CD4-positive, alpha-beta T cell treated with Interleukin-4 for 4 hours (primary cell): Measurements from ENCODE around the gene MPV17L2.

ENCODE experiments used
- DNase-seq: peaks from one replicate; pipeline ENCODE4 v3.0.0-alpha.2; 2020

Gene MPV17L2

DNA sequence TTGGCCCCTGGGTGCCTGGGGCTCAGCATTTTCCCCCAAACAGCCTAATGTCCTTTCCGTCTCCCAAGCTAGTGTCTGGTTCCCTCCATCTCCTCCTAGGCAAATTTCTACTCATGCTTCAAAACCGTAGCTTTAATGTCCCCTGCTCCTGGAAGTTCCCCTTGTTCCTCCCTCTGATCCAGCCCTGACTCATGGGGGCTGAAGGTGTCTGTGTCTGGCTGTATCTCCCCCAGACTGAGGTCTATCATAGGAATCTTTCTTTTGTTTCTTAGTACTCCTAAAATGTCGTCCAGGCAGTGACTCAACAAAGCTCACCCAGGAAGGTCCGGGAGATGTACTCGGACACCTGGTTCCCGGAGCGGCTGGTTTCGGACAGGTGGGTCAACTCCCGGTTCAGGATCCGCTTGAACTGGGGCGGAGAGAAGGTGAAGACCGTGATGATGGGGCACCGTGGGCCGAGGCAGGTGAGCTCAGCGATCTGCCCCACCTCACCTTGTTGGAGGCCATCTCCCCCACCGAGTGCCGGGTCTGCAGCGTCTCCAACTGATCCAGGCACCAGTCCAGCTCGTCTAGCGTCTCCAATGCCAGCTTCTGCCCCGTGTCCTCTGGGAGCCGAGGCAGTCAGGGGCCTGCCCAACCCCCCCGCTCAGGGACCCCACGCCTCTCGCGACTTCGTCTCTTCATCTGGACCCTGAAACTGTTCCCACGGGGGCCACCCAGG, 27.1 kb downstream of the MPV17L2 start:
- no peak for DNase-seq

DNA sequence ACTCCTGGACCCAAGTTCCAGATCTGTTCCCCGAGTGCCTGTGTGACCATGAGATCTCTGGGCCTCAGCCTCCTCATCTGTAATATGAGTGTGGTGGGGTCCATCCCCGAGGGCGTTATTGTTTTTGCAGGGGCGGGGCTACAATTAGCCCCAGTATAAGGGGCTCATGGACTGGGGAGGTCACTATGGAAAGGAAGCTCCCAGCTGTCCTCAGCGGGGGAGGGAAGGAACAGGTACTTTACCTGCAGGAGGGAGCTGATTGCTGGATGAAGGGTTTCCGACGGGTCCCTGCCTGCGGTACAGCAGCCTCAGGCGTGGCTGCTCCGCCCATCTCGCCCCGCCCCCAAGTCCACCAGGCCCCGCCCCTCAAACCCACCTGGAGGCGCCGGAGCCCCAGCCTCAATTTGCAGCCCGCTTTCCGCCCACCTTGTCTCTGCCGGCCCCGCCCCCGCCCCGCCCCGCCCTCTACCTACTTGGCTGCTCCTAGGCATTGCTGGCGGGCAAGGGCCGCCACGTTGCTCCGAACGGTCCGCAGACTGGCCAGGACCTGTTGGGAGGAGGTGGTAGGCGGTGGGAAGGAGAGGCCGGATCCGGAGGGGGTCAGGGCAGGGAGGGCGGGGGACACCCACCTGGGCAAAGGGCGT, 27.7 kb downstream of the MPV17L2 start:
- DNase-seq = no peak

DNA sequence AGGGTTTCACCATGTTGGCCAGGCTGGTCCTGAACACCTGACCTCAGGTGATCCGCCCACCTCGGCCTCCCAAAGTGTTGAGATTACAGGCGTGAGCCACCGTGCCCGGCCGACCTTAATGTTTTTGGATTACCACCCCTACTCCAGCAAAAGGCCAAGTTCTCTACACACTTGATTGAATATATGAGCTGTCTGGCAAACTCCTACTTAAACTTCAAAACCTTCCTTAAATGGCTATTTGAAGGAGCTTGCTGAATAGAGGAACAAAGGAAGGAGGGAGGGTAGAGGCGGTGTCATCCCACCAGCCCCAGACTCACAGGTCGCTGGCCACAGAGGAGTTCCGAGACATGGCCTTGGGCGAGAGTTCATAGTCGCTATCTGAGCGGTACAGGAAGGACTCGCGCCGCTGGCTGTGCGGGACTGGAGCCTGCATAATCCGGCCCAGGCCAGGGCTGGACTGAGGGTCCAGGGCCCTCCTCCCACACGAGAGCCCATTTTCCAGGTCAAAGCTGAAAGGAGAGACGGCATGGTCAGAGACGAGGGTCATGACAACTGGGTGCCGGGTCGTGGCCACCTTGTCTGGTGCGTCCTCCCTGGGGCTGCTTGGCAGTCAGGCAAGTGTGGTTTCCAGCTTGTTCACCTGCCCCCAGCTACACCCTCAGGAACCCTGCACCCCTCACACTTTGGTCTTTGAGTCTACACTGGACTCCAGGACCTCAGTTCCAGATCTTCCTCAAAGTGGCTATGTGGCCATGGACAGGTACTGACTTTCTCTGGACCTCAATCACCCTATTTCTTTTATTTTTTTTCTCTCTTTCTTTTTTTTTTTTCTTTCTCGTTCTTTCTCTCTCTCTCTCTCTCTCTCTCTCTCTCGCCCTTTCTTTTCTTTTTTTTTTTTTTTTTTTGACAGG, 29.1 kb downstream of the MPV17L2 start:
- no peak for DNase-seq

DNA sequence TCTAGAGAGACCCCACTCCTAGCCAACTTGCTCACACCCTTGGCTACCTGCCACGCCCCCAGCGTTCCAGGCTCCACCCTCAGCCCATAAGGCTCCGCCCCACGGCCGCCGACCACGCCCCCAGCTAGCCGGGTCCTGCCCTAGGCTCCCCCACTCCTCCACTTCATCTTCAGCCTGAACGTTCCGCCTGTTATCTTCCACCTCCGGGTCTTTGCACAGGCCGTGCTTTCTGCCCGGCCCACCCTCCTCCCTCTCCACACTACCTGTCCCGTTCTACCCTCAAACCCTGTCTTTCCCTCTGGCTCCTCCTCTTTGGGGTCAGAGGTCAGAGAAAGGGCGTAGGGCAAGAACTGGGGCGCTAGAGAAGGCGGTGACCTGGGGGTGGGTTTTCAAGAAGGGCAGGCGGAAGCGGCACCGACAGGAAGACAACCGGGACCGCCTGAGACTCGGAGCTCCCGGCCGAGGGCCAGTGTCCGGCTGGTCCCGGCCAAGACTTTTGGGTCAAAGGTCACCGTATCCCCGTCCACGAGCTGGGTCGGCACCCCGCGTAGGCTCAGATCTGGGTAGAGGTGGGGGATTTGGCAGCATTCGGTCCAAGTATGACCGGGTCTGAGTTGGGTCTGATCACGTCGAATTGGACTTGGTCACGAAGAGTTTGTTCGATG, 31.0 kb downstream of the MPV17L2 start:
- no peak for DNase-seq

DNA sequence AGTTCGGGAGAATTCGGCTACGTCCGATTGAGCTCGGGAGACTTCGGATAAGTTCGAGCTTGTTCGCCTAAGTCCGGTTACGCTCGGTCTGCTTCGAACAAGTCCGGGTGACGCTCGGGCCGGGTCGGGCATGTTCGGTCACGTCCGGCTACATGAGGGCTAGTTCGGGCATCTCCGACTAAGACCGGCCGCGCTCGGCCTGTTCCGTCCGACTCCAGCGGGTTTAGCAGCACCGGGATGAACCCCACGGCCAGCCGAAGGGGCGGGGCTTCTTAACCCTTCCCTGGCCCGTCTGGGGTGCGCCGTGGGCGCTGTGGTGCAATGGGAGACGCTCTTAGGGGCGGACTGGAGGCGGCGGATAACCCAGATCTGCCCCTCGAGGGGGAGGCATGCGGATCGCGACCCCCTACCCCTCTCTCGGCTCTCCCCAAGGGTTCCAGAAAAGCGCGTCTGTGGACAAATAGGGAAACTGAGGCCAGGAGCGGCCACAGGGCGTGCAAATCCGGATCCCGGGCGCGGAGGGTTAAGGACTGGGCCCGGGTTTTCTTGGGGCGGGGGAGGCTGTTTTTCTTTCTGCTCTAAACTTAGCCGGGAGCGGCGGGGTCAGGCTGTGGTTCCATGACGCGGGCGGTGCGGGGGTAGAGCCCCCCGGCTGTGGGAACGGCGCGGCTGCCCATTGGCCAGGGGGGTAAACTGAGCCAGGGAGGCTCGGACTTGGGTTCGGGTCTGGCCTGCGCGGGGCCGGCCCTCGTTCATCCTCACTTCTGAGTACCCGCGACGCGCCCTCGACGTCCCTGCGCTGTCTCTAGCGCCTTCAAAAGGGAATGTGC, 31.7 kb downstream of the MPV17L2 start:
- peak; percentile 83 for DNase-seq

DNA sequence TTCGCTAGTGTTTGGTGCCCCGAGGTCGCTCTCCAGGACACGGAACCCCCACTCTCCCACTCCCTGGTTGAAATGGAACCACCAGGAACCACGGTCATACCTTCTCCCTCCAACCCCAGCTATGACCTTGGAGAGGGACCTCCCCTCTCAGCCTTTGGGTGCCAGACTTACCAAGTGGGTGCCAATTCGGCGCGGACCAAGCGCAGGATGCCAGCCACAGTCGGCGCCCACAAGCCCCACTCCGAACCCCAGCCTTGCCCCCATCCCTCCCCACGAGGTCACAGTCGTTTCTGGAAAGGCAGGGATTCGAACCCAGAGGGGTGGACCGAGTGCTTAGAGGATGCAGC, 32.3 kb downstream of the MPV17L2 start:
- DNase-seq = no peak

DNA sequence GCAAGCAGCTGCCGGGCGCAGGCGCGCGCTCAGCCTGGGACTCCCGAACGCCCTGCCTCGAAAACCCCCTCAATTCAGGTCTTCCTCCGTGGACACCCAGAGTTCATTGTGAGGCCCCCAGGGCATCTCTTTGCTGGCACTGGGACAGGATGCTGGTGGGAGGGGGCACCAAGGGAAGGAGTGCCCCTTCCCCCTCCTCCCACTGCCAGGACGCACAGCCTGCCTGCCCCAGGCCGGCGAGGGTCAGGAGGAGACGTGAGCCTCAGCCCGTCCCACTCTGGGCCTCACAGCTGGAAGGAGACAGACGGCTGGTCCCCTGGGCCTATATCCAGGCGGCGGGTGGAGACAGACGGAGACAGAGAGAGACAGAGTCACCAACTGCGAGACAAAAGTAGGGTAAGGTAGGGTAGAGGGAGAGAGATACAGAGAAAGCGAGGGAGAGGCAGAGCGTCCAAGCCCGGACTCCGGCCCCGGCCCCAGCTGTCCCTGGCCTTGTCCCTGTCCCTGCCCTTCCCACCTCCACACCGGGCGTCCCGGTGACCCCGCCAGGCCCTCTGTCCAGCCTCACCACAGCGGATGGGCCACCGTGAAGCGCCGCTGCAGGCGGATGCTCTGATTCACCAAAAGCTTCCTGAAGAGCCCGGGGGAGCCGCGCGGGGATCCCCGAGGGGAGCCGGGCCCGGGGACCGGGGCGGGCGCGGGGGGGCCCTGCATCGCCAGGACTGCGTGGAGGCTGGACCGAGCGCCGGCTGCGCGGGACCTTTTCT, 32.9 kb downstream of the MPV17L2 start, which contains the start of gene PDE4C:
TSS of gene PDE4C (minus strand) at position 737 of the 767 bp plus-strand sequence. CDS start at position 714, 23 bp downstream.
- no peak for DNase-seq

DNA sequence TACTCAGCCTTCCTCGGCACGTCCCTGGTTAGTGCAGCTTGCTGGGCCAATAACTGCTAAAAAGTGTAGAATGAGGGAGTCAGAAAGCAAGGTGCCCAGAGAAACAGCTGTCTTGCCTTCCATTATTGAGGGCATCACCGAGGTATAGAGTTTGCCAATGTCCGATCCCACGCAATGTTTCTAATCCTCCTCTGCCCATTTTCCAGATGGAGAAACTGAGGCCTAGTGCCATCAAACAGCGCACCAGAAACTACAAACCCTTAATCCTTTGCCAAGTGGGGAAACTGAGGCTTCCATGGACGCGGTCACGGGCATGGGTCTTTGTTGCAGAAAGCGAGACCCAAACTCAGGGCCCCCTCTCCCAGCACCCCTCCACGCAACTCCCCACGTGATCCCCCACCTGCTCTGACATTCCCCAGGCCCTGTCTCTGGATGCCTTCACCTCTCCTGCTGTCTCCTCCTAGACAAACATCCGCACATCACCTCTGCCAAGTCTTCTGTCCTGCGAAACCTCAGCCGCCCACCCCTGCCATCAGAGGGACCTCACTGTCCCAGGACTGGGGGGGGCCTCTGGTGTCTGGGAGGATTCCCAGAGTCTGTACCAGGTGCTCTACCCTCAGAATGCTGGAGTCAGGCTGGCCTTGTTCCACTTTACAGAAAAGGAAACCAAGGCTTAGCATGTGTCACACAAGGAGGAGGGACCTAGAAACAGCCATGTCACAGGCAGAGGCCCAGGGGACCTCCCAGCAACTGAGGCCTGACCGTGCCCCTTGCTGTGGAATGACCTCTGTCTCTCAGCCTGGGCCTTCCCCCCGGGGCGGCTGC, 34.1 kb downstream of the MPV17L2 start:
- DNase-seq = no peak

DNA sequence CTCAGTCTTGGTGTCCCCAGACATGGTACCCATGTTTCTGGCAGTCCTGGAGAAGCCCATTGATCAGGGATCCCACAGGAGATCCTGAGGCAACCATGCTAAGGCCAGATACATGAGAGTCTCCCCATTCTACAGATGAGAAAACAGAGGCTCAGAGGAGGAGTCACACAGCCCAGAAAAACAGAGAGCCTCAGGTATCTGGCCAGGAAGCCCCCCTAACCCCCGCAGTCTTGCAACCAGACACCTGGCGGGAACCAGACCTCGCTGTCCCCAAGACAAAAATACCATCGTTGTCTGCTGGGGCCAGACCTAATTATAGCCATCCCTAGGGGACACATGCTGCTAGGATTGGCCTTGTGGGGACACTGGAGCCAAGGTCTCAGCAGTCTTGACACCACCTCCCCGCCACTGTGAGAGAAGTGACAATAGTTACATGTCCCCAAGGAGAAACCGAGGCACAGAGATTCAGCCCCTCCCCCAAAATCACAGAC, 34.8 kb downstream of the MPV17L2 start:
- no peak for DNase-seq

DNA sequence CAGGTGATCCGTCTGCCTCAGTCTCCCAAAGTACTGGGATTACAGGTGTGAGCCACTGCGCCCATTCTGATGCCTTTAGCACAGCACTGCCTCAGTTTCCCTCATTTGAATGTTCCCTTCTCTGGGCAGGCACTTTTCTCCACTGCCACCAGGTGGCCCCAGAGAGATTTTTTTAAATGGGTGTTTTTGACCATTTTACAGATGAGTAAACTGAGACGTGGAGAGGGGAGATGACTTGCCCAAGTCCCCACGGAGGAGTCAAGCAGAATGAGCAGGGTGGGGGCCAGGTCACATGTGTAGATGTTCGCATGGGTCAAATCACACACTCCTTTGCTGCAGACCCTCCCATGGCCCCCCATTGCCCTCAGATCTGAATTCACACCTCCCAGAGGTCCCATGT, 36.5 kb downstream of the MPV17L2 start:
- DNase-seq = peak; percentile 18

DNA sequence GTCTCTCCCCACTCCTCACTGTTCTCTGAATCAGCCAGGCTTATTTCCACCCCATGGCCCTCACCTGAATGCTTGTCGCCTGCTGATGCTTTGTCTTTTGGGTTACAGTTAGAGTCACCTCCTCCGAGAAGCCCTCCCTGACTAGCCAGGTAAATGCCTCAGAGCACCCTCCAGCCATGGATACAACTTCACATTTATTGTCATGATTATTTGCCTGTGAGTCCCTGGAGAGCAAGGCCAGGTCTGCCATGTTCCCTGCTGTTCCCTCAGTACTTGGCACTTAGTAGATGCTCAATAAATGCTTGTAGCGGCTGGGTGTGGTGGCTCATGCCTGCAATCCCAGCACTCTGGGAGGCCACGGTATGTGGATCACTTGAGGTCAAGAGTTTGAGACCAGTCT, 36.9 kb downstream of the MPV17L2 start:
- DNase-seq = no peak

DNA sequence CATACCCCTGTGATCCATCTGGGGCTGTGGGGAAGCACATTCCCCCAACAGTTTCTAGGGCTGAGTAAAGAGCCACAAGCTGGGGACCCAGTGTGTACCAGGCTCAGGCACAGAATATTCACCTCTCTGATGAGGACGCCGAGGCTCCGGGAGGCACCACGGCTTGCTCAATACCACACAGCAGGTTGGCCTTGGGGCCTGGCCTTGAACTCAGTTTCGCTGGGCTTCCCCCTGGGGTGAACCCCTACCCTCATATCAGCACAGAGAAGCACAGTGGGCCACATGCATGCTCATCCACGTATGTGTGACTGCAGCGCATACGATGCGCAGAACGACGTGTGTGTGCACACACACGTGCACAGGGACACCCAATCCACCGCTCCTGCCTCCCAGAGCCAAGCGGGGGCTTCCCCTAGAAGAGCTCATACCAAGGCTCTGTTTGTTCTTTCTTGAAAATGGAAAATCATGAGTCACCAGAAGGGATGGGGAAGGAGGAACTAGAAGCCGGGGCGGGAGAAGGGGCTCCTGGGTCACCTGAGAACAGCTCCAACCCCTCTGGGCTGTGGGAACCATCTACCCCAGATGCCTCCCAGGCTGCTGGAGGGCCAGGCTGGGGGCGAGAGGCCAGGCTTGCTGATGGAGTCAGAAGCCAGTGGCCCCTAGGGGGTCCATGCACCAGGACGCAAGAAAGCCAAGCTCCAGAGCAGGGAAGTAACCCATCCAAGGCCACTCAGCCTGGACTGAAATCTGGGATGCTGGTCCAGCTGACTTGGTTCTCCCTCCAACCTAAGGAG, 38.1 kb downstream of the MPV17L2 start:
- no peak for DNase-seq

DNA sequence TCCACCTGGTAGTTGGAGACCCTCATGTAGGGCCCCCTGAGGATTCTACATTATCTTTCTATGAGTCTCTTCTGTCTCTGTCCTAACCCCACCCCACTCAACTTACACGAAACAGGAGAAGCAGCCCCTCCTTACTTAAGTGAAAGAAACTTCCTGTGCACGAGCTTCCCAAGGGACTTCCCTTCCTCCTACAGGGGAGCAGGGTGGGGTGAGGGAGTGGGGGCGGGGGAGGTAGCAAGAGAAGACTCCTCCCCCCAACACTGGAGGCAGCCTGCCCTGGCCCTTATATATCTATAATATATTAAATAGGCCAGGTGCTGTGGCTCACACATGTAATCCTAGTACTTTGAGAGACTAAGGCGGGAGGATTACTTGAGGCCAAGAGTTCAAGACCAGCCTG, 38.8 kb downstream of the MPV17L2 start:
- DNase-seq = no peak

DNA sequence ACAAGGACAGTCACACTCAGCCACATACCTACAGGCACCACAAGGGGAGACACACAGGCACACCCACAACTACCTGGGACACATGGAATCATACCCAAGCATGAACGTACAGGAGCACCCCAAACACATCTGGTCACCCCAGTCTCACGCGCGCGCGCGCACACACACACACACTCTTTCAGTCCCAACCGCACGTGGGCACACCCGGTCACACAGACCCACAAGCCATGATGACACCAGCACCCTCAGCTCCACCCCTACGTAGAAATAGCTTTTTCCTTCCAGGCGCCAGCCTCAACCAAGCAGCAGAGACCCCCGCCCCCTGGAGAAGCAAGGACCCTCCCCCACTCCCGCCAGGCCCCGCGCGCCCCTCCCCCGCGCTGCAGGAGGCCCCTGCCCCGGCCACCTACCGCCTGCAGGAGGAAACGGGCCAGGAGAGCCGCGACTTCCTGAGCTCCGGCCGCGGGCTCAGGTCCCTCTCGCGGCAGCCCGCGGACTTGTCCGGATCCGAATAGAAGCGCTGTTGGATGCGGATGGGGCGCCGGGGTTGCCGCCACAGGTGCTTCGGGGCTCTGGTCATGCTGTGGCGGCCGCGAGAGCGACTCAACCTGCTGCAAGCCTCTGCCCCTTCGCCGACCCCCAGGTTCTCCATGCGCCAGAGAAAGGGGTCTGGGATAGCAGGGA, 39.7 kb downstream of the MPV17L2 start:
- no peak for DNase-seq

DNA sequence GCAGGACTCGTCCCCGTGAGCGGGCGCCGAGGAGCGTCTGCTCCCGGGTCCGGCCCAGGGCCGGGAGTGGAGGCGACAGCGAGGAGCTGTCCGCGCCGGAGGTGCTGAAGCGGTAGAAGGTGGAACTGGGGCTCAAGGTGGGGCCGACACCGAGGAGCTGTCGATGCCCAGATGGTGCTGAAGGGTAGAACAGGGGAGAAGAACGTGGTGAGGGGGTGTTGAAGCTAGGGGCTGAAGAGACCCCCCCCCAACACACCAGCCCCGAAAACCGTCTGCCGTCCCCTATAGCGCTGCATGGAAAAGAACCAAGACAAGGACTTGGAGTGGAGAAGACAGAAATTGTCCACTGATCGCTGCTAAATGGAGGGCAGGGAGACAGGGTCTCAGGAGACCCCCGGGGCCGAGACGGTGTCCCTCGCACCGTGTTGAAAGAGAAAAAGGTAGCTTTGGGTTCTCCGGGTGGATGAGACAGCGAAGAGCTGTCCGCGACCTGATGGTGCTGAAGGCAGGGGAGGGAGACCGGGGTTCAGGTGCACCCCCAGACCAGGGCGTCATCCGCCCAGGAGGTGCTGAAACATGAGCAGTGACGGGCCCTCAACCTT, 40.3 kb downstream of the MPV17L2 start:
- DNase-seq = peak; percentile 16

DNA sequence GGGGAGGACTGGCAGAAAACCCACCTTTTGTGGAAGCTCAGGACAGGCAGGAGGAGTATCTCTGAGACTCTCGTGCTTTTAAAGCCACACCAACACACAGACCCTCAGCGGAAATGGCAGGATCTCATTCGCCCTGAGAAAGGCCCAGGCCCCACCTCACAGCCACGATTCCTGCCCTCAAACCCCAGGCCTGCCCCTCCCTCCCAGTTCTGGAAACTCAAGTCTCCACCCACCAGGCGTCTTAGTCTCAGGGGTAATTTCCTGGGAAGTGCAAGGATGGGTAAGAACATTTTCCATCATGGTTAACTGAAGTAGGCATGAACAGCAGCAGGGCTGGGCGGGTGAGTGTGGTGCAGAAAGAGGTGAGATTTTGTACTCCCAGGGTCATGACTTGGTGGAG, 41.2 kb downstream of the MPV17L2 start:
- DNase-seq = no peak

DNA sequence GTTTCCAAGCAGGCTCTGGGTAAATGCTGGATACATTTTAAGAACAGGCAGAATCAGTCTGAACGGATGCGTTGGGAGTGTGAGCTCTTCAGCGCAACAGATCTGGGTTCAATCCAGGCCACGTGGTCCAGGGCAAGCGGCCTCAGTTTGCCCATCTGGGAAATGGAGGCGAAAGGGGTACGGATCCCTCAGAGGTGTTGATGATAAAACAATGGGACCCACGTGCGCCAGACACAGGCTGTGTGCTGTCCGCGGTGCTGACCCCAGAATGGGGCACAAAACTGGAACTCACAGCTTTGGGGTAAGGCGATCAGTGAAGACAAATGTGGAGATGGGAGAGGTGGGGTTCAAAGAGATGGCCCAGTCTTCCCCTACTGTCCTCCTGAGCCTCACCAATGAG, 46.3 kb downstream of the MPV17L2 start:
- DNase-seq = no peak

DNA sequence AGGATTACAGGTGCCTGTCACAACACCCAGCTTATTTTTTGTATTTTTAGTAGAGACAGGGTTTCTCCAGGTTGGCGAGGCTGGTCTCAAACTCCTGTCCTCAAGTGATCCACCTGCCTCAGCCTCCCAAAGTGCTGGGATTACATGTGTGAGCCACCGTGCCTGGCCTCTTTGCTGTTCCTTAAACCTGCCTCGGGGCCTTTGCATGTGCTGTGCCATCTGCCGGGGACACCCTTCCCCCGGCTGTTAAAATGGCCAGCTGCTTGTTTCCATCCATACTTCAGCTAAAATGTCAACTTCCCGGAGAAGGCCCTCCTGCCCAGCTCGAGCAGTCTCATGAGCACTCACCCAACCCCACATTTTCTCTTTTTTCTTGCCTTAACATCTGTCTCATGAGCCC, 52.3 kb downstream of the MPV17L2 start:
- DNase-seq = no peak
